HG03457 (cell line): ENCODE measurements around the gene XRCC6.
"Not testable (repeated sequence)": the region's sequence is repeated elsewhere in the genome, so short reads cannot be mapped to it uniquely, and the experiment has no call there.

Source experiments
- ATAC-seq: cut with Tn5 transposase; IDR thresholded peaks from one replicate; pipeline ENCODE4 v1.9.1; 2021; ENCODE audit warnings: moderate number of reproducible peaks; ENCODE audit not compliant: unreplicated experiment

XRCC6 gene

DNA sequence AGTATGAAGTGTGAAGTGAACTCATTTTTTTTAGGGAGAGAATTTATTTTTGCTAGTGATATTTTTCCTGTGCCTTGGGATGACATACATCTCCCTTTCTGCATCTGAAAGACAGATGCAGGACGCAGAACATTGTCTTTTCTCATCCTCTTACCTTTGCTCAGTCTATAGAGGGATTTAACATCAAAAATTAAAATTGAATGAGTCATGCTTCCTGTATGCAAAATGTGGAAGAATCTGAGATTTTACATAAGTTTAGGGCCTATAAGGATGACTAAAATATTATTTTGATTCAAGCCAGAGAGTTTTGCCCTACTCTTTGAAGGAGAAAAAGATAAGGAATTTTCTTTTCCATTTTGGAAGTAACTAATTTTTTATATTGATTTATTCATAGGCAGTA is 27.3 kb downstream of the XRCC6 start:
- no peak for ATAC-seq

DNA sequence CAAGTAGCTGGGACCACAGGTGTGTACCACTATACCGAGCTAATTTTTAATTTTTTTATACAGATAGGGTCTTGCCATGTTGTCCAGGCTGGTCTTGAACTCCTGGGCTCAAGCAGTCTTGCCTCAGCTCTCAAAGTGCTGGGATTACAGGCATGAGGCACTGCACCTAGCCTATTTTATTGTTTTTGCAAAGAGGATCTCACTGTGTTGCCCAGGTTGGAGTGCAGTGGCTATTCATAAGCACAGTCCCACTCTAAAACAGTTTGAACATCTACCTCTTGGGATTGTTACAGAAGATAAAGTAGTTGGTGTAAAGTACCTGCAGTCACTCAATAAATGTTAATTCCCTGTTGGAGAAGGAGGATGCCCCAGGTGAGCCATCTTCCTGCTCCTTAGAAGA is 29.1 kb downstream of the XRCC6 start:
- no peak for ATAC-seq

DNA sequence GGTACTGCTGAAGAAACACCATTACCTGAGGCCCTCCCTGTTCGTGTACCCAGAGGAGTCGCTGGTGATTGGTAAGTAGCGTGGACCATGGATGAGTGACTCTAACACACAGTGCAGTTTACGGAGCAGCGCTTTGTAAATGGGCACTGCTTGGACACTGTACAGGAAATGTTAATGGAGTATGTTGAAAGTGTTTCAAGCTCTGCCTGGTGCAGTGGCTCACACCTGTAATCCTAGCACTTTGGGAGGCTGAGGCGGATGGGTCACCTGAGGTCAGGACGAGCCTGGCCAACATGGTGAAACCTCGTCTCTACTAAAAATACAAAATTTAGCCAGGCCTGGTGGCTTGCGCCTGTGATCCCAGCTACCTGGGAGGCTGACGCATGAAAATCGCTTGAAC is 29.7 kb downstream of the XRCC6 start:
- no peak for ATAC-seq

DNA sequence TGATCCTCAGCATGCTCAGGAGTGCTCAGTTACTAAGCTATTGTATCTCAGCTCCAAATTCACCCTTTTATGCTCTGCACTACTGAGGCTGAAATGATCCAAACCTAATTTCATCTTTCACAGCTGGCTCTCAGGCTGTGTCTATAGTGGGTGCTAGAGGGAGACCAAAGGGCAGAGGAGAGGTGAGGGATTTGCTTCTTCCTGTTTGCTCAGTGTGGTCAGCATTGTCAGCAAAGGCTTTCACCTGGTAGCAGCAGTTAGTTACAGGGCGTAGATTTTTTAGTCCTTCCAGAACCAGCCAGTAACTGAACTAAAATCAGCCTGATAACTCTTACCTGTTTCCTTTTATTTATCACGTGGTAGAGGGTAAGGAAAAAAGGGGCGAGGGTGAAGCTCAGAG is 33.2 kb downstream of the XRCC6 start:
- no peak for ATAC-seq

DNA sequence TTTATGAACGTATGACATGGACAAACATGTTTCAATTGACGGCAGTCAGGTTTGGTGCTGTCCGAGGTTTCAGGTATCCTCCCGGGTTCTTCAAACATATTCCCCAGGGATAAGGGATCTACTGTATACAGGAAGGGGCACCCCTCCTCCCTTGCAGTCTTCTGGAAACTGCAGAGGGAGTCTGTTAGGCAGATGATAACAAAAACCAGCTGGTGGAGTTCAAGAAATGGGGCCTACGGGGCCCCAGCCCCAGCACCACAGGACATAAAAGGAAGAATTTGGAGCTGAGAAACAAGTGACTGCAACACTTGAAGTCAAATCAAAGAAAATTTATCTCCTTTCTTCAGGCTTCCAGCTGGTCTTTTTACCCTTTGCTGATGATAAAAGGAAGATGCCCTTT is 35.5 kb downstream of the XRCC6 start:
- ATAC-seq, result no peak

DNA sequence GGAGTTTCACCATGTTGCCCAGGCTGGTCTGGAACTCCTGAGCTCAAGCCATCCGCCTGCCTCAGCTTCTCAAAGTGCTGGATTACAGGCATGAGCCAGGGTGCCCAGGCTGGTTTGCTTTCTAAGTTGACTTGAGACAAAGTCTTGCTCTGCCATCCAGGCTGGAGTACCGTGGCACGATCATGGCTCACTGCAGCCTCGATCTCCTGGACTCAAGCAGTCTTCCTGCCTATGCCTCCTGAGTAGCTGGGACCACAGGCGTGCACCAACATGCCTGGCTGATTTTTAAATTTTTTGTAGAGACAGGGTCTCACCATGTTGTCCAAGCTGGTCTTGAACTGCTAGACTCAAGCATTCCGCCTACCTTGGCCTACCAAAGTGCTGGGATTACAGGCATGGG is 36.6 kb downstream of the XRCC6 start:
- no peak for ATAC-seq

DNA sequence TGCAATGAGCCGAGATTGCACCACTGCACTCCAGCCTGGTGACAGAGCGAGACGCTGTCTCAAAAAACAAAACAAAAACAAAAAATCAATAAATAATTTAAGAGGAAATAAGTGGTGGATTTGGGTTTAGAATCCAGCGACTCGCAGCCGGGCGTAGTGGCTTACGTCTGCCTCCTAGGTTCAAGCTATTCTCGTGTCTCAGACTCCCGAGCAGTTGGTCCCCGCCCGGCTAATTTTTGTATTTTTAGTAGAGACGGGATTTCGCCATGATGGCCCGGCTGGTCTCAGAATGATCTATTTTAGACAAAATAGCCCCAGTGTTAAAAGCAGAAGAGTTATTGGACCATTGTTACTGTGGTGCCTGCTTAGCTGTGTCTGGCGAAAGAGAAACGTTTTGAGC is 37.8 kb downstream of the XRCC6 start:
- ATAC-seq, result no peak

DNA sequence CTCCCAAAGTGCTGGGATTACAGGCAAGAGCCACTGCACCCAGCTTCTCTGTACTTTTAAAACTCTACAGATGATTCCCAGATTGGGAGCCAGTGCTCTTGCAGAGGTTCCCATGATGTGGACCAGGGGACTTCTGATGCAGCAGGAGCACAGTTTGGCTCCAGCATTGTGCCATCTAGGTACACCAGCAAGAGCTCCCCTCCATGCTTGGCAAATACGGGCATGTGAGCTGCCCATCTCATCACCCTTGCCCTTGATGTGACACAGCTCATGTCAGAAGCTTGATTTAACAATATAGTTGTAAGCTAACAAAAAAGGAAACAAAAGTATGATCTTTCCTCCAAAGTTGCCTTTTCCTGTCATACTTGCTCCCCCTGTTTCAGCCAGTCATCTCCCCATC is 38.8 kb downstream of the XRCC6 start:
- no peak for ATAC-seq

DNA sequence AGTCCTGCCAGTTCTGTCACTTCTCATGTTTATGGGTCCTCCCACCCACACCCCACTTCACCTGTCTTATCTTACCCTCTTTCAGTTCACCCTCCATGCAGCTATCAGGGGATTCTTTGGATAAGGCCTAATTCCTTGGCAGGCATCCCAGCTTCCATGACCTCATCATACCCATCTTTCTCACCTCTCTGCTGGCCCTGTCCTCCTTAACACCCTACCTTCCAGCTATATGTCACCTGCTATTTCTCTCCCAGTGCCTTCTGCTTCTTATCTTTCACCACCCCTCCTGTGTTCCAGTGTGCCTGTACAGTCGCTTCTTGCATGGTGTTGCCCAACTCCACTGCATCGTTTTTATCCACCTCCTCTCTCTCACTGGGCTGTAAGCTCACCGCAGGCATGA is 39.3 kb downstream of the XRCC6 start:
- no peak for ATAC-seq

DNA sequence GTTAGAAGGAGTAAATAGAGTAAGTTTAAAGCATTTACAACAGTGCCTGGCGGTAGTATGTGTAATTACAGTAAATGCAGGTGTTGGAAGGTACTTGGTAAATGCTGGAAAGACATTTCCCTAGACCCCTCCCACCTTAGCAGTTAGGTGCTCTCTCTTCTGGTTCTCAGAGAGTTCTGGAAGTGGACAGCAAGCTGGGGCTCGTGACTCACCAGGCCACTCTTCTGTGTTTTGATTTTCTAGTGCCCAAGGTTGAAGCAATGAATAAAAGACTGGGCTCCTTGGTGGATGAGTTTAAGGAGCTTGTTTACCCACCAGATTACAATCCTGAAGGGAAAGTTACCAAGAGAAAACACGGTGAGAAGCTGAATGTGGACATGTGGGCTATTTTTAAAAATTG is 40.0 kb downstream of the XRCC6 start:
- ATAC-seq, result no peak

DNA sequence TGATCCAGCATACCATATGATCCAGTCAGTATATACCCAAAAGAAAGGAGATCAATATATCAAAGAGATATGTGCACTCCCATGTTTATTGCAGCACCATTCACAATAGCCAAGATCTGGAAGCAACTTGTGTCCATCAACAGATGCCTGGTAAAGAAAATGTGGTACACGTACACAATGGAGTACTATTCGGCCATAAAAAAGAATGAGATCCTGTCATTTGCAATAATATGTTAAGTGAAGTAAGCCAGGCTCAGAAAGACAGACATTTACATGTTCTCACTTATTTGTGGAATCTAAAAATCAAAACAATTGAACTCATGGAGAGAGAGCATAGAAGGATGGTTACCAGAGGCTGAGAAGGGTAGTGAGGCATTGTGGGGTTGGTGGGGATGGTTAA is 40.6 kb downstream of the XRCC6 start:
- ATAC-seq, result no peak

DNA sequence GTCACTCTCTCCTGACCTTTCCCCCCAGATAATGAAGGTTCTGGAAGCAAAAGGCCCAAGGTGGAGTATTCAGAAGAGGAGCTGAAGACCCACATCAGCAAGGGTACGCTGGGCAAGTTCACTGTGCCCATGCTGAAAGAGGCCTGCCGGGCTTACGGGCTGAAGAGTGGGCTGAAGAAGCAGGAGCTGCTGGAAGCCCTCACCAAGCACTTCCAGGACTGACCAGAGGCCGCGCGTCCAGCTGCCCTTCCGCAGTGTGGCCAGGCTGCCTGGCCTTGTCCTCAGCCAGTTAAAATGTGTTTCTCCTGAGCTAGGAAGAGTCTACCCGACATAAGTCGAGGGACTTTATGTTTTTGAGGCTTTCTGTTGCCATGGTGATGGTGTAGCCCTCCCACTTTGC is 42.5 kb downstream of the XRCC6 start:
- ATAC-seq, result not testable (repeated sequence)

DNA sequence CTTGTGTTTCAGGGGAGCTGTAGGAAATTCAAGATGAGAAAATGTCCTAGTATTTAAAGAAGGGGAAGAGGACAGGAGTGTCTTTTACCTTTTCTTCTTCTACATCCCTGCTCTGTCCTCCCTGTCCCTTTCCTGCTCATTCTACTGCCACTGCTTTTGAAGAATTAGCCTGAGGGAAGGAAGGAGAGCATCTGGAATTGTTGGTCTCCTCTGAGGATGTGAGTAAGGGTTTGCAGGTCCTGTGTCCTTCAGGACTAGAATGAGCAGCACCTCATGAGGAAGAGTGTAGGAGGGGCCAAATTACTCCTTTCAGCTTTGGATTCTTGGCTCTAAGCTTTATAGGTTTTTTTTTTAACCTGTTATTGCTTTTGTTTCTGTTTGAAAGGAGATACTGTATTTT is 43.4 kb downstream of the XRCC6 start:
- ATAC-seq, result no peak

DNA sequence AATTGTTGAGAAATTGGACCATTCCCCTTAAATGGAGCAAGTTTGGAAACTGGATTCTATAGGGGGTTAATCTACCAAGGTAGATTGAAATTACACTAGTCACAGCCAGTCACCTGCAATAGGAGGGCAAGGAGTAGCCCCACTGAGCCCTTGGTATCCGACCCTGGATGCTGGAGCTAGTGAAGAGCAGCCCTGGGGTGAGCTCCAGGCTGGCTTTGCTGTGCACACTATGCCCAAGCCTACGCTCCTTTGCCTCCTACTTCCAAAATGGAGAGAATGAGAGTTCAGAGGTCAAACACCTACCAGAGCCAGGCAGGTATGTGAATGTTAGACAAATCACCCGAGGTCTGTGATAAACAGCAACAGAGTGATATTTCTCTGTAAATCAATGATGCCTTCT is 43.9 kb downstream of the XRCC6 start:
- ATAC-seq, result no peak

DNA sequence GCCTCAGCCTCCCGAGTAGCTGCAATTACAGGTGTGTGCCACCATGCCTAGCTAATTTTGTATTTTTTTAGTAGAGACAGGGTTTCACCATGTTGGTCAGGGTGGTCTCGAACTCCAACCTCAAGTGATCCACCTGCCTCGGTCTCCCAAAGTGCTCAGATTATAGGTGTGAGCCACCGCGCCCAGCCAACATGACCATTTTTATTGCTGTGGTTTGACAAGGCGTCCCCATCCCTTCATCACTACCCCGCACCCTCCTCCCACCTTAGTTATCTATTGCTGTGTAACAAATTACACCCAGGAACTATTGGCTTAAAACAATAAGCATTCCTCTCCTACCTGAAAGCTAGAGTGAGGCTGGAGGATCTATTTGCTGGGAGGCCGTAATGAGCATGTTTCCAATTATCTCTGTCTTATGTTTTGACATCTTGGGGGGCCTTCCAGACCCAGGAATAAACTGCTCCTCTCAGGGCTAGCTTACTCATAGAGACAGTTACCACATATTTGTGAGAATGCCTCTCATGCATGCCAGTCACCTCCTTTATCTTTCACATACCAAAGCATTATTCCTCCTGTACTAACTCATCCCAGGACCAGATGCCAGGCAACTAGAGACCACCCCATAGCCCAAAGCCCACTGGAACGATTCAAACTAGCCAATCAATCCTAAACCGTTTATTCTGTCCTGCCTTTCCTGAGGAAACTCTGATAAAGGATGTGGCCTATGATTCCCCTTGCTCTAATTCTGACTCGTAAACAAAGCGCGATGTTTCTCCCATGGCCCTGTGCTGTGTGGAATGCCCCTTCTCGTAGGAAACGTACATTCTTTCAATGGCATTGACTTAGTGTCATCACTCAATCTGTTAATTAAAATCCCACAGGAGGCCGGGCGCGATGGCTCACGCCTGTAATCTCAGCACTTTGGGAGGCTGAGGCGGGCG is 48.1 kb downstream of the XRCC6 start:
- no peak for ATAC-seq

DNA sequence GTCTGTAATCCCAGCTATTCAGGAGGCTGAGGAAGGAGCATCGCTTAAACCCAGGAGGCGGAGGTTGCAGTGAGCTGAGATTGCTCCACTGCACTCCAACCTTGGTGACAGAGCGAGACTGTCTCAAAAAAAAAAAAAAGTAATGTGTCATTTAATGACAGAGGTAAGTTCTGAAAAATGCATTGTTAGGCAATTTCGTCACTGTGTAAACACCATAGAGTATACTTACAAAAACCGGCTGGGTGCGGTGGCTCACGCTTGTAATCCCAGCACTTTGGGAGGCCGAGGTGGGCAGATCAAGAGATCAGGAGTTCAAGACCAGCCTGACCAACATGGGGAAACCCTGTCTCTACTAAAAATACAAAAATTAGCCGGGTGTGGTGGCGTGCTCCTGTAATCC is 51.0 kb downstream of the XRCC6 start:
- ATAC-seq, result not testable (repeated sequence)

DNA sequence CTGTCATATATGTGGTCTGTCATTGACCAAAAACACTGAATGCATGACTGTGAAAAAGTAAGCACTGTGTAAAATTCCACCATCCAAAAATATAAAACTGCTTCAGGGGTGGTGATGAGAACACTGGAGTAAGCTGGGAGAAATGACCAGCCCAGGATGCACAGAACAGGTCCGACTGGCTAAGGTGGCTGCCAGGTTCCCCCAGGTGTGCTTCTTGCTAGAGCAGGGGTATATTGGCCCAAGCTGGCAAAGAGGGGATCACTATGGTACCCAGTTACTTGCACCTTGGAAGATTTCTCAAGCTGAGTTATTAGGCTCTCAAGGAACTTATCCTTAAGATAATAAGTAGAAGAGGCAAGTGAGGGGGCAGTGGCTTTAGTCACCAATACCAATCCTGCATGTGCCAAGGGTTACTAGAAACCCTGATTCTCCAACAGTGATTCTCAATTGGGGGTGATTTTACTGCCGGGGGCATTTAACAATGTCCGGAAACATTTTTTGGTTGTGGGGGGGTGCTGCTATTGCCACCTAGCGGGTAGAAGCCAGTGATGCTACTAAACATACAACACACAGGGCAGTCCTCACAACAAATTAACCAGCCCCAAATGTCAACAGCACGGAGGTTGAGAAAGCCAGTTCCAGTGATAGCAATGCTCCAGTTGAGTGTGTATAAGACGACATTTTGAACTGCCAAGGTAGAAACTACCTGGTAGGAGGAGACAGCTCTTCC is 51.9 kb downstream of the XRCC6 start:
- ATAC-seq, result no peak

DNA sequence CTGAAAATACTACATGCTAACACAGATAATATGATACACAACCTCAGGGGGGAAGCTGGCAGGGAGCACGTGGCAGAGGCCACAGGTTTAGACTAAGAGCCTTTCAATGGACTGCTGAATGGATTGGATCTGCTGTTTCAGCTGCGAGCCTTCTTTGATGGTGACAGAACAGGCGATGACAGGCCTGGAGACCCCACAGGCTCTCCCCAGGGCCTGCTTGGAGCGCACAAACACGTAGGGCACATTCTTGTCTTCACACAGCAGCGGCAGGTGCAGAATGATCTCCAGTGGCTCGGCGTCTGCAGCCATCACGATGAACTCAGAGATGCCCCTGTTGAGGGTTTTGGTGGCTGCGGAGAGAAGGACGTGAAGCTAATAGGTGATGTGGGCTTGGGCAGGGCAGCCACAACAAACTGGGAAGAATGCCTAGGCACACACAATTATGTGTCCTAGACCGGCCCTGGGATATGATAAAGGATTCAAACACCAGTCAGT is 53.8 kb downstream of the XRCC6 start:
- no peak for ATAC-seq

DNA sequence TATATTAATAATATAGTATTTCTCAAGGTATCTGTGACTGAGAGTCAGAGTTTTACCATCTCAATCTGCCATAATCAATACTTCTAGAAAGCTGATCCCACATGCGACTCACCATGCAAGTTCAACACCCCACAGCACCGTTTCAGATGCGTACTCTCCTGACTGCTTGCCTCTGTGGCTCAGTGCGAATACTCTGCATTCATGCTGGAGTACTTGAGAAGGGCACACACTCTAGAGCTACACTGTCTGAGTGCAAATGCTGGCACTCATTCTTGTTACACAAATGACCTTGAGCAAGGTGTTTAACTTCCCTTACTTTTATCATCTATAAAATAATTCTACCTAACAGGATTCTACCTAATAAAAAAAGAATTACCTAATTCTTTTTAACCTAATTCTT is 55.0 kb downstream of the XRCC6 start:
- no peak for ATAC-seq

DNA sequence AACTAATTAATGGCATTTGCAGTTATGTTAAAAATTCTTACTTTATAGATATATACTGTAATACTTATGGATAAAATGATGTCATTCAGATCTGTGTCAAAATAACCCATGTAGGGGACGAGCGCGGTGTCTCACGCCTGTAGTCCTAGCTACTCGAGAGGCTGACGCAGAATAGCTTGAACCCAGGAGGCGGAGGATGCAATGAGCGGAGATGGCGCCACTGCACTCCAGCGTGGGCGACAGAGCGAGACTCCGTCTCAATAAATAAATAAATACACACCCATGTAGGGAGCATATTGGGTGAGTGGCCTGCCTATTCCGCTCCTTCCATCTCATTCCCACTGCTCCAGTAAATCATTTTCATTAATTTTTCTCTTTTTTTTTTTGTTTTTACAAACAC is 60.5 kb downstream of the XRCC6 start:
- ATAC-seq, result no peak

DNA sequence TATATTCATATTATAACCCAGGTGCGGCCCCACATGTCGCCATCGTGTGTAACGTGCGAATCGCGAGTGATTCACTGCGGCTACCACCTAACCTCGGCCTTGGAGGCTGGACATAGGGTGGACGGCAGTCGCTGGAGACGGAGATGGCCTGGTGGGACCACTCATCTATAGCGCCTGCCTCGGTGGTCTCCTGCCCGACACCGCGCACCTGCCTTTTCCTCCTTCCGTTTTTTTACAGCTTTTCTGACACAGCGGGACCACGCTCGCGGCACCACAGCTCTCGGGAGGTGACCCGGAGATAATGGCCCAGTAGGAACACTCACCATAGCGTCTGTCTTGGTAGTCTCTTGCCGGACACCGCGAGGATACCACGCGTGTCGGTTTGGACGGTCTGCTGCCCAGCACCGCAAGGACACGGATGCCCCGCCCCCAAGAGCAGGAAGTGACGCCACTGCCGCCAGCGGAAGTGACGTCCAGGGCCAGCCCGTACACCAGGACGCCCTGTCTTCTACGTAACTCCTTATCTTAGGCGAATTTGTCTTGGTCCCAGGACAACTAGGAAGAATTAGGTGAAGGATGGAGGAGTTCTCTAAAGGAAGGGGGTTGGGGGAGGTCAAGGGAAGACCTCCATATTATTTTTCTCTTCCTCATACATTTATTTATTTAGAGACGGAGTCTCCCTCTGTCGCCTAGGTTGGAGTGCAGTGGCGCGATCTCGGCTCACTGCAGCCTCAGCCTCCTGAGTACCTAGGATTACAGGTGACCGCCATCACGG is 61.1 kb downstream of the XRCC6 start:
- ATAC-seq, result no peak
